B cell (primary cell): Measurements from ENCODE around the gene TRPC6. TPM values are rescaled to one million over a fixed set of nuclear protein-coding genes. Genes with fewer than 3 reads are reported as not detected.

Source experiments
- ATAC-seq: fragments of 200-7000 bp; cut with Tn5 transposase; one replicate; pipeline ENCODE4 v1.10.0; 2021; ENCODE audit warnings: low read depth, mild to moderate bottlenecking, moderate number of reproducible peaks, moderate library complexity
- CTCF ChIA-PET: fragments of 350-600 bp; sonication (Branson Sonifier 250); formaldehyde crosslinking; loops from one replicate; lab custom pipeline; 2021; ENCODE audit warnings: antibody characterized with exemption, inconsistent platforms; lab: Charles Lee
- POLR2A ChIA-PET: fragments of 350-600 bp; sonication (Branson Sonifier 250); formaldehyde crosslinking; loops from one replicate; lab custom pipeline; 2021; ENCODE audit warnings: antibody characterized with exemption; lab: Charles Lee
- DNase-seq: peaks from one replicate; pipeline ENCODE4 v3.0.0; 2013
- H2AFZ ChIP-seq: 2 replicates; pipeline ENCODE4 v1.6.1; 2012; ENCODE audit warnings: mild to moderate bottlenecking, low read depth, low read length; ENCODE audit not compliant: insufficient read depth, poor library complexity, severe bottlenecking
- H3K27ac ChIP-seq, 2 donors: 1 replicate in 1 of 2; 2 replicates in 1 of 2; pipeline ENCODE4 v1.5.1; 2012 to 2013; ENCODE audit warnings: low read length in 2 of 2, mild to moderate bottlenecking in 2 of 2, moderate library complexity in 1 of 2
- H3K27me3 ChIP-seq, 4 experiments: fragments of 200-600 bp in 1 of 4; sonication (generic) in 1 of 4; replicated peaks in 1 of 4; 1 replicate in 2 of 4; 2 replicates in 2 of 4; pipeline versions ENCODE4 v1.6.1 to v1.7.0; 2013 to 2016; ENCODE audit warnings: low read length in 3 of 4, mild to moderate bottlenecking in 2 of 4, mixed read lengths in 1 of 4, moderate library complexity in 1 of 4; ENCODE audit not compliant: insufficient read depth in 4 of 4, control insufficient read depth in 3 of 4; ENCODE audit errors: control extremely low read depth in 1 of 4
- H3K36me3 ChIP-seq, 2 experiments: replicated peaks in 1 of 2; 1 replicate in 1 of 2; 2 replicates in 1 of 2; pipeline versions ENCODE4 v1.6.1 to v1.7.1; 2013; ENCODE audit warnings: low read length in 1 of 2; ENCODE audit not compliant: insufficient read depth in 2 of 2, control insufficient read depth in 1 of 2; ENCODE audit errors: control extremely low read depth in 1 of 2, extremely low read depth in 1 of 2
- H3K4me1 ChIP-seq, 2 donors: fragments of 200-600 bp in 1 of 2; sonication (generic) in 1 of 2; 1 replicate in 1 of 2; 2 replicates in 1 of 2; pipeline versions ENCODE4 v1.5.1 to v1.6.1; 2013 to 2017; ENCODE audit warnings: low read length in 2 of 2; ENCODE audit not compliant: control insufficient read depth in 2 of 2, insufficient read depth in 2 of 2
- H3K4me2 ChIP-seq: replicated peaks from 2 replicates; pipeline ENCODE3; 2012; ENCODE audit warnings: mild to moderate bottlenecking, low read depth, low read length; ENCODE audit not compliant: poor library complexity, severe bottlenecking
- H3K4me3 ChIP-seq, 5 experiments: fragments of 200-600 bp in 1 of 5; sonication (generic) in 1 of 5; 1 replicate in 3 of 5; 2 replicates in 2 of 5; pipeline versions ENCODE4 v1.5.1 to v1.7.0; 2011 to 2016; ENCODE audit warnings: low read length in 4 of 5, mild to moderate bottlenecking in 4 of 5, low read depth in 2 of 5, control low read depth in 1 of 5, moderate library complexity in 1 of 5; ENCODE audit not compliant: insufficient read depth in 1 of 5; ENCODE audit errors: control extremely low read depth in 1 of 5, extremely low read depth in 1 of 5
- H3K79me2 ChIP-seq: fragments of 200-600 bp; sonication (generic); one replicate; pipeline ENCODE4 v1.6.0; 2016; ENCODE audit warnings: low read length; ENCODE audit not compliant: control insufficient read depth, insufficient read depth
- H3K9ac ChIP-seq: fragments of 200-600 bp; sonication (generic); 2 replicates; pipeline ENCODE4 v1.6.1; 2017; ENCODE audit warnings: mild to moderate bottlenecking, low read length, moderate library complexity
- H3K9me3 ChIP-seq, 3 donors: one replicate each; pipeline versions ENCODE4 v1.6.1 to v1.7.1; 2013; ENCODE audit warnings: low read length in 2 of 3; ENCODE audit not compliant: control insufficient read depth in 2 of 3, insufficient read depth in 1 of 3; ENCODE audit errors: control extremely low read depth in 1 of 3
- H4K20me1 ChIP-seq: 2 replicates; pipeline ENCODE4 v1.6.0; 2012; ENCODE audit warnings: mild to moderate bottlenecking, low read length; ENCODE audit not compliant: insufficient read depth, control insufficient read depth, poor library complexity, severe bottlenecking
- H3K27ac Mint-ChIP-seq: one replicate; pipeline ENCODE4 v1.8.0; 2021; ENCODE audit warnings: mixed read lengths
- H3K27me3 Mint-ChIP-seq: one replicate; pipeline ENCODE4 v1.8.0; 2021; ENCODE audit warnings: mixed read lengths
- H3K4me1 Mint-ChIP-seq: one replicate; pipeline ENCODE4 v1.8.0; 2021; ENCODE audit warnings: mixed read lengths
- H3K4me3 Mint-ChIP-seq: one replicate; pipeline ENCODE4 v1.8.0; 2021; ENCODE audit warnings: mixed read lengths
- H3K9me3 Mint-ChIP-seq: one replicate; pipeline ENCODE4 v1.8.0; 2022; ENCODE audit warnings: mixed read lengths; ENCODE audit not compliant: insufficient read depth
- CTCF ChIP-seq: fragments of 200-600 bp; IDR thresholded peaks from one replicate; pipeline ENCODE4 v1.8.0; 2022; ENCODE audit warnings: antibody characterized with exemption, mild to moderate bottlenecking
- EZH2 ChIP-seq: IDR thresholded peaks from 2 replicates; pipeline ENCODE4 v1.6.1; 2012; ENCODE audit warnings: borderline replicate concordance, low read depth, mild to moderate bottlenecking, moderate library complexity, low read length; ENCODE audit not compliant: insufficient read depth, poor library complexity, severe bottlenecking
- WGBS: methylation state at CpG from one replicate; pipeline ENCODE4 v1.1.5; 2013; ENCODE audit warnings: missing lambda C conversion rate; ENCODE audit not compliant: insufficient coverage; 5-methylcytosine and 5-hydroxymethylcytosine counted together
- intact Hi-C: fragments of 100-400 bp; cut with micrococcal nuclease; formaldehyde crosslinking; loops from one replicate; pipeline ENCODE4 v1.10.0; 2022
- polyA plus RNA-seq: library from polyadenylated mRNA; depleted of rRNA; stranded (reverse); fragments of >200 nt; gene quantifications from 2 replicates; pipeline ENCODE4 v1.2.3, GENCODE V29; 2012
- total RNA-seq, 2 donors: library from RNA; stranded (reverse); fragments of 120-200 nt in 1 of 2; gene quantifications; 1 replicate in 1 of 2; 2 replicates in 1 of 2; pipeline versions ENCODE4 v1.2.3 to v1.2.4, GENCODE V29; 2013 to 2022

Gene TRPC6
- total and polyA plus RNA-seq, 2 donors (not counting 1 experiment from before 2014, with no cell fraction given): 0.01 TPM; not detected in 1

- Mint-ChIP-seq H3K27ac (no peak overlapping the region), H3K9me3 (no peaks in the 10 kb centered on the region), H3K27me3 (no peaks in the 10 kb centered on the region), H3K4me3 (no peak overlapping the region), H3K4me1 (no peaks in the 10 kb centered on the region)
- Histone ChIP-seq H3K27me3 (no peaks in the 10 kb centered on the region), H3K4me3 (no peak overlapping the region), H3K9me3 (no peaks in the 10 kb centered on the region), H3K4me2 (no peak overlapping the region), H3K36me3 (no peaks in the 10 kb centered on the region), H3K27ac (no peak overlapping the region), H2AFZ (no peak overlapping the region), H3K4me1 (no peaks in the 10 kb centered on the region), H4K20me1 (no peaks in the 10 kb centered on the region), H3K79me2 (no peaks in the 10 kb centered on the region), H3K9ac (no peak overlapping the region)
- CTCF ChIA-PET: no interaction called here
- DNase-seq (no peak), ATAC-seq (no peak)
- no peak for TF ChIP-seq CTCF
- no peak for TF ChIP-seq EZH2
- POLR2A ChIA-PET: no interaction called here
- WGBS: no CpG with 5 or more reads among the region's 1 CpG
- intact Hi-C loops: no loop called here
Observed at GRCh38 chr11:101444851-101445250, 139.0 kb downstream of the TRPC6 start.

- CTCF ChIA-PET: no interaction called here
- no peak overlapping the region for H3K9ac ChIP-seq
- no peak for DNase-seq
Observed at GRCh38 chr11:101444164-101444563, 139.6 kb downstream of the TRPC6 start.

More at GRCh38 chr11:101444164-101444563, 139.6 kb downstream of the TRPC6 start:
- POLR2A ChIA-PET: no interaction called here
- Histone ChIP-seq H3K79me2 (no peaks in the 10 kb centered on the region), H3K4me2 (no peak overlapping the region), H3K9me3 (no peaks in the 10 kb centered on the region), H3K4me1 (no peaks in the 10 kb centered on the region), H3K27me3 (no peaks in the 10 kb centered on the region), H2AFZ (no peak overlapping the region), H3K27ac (no peak overlapping the region), H3K36me3 (no peaks in the 10 kb centered on the region), H3K4me3 (no peak overlapping the region), H4K20me1 (no peaks in the 10 kb centered on the region)
- Mint-ChIP-seq H3K27ac (no peak overlapping the region), H3K9me3 (no peaks in the 10 kb centered on the region), H3K4me3 (no peak overlapping the region), H3K4me1 (no peaks in the 10 kb centered on the region), H3K27me3 (no peaks in the 10 kb centered on the region)
- 4% methylated on average over 3 of the region's 5 CpGs for WGBS
- intact Hi-C loops: no loop called here
- TF ChIP-seq CTCF: no peak
- TF ChIP-seq EZH2: no peak
- ATAC-seq: no peak
